PC-3 (cell line): ENCODE data around the gene GATD1. TPM values are rescaled to one million over a fixed set of nuclear protein-coding genes. Genes with fewer than 3 reads are reported as not detected.

Experiments used
- ATAC-seq: fragments of 200-7000 bp; cut with Tn5 transposase; 2 replicates; pipeline ENCODE4 v1.9.1; 2020; ENCODE audit warnings: mild to moderate bottlenecking, moderate library complexity
- BruUV-seq: library from RNA; stranded (reverse); fragments of 400-500 nt; replicated peaks from 2 replicates; lab custom pipeline; 2021; lab: Mats Ljungman, UMichigan
- CTCF ChIA-PET: fragments of 300-600 bp; sonication (Branson Sonifier 250); formaldehyde crosslinking; loops from one replicate; lab custom pipeline; 2022; ENCODE audit warnings: antibody characterized with exemption; lab: Charles Lee
- POLR2A ChIA-PET: fragments of 300-600 bp; sonication (Branson Sonifier 250); formaldehyde crosslinking; loops from one replicate; lab custom pipeline; 2022; ENCODE audit warnings: antibody characterized with exemption; ENCODE audit not compliant: unreplicated experiment; lab: Charles Lee
- DNase-seq: peaks from one replicate; pipeline ENCODE4 v3.0.0-alpha.2; 2015
- H2AFZ ChIP-seq: fragments of 300-600 bp; sonication (generic); 2 replicates; pipeline ENCODE4 v1.6.0; 2016; ENCODE audit warnings: antibody characterized with exemption, low read length
- H3F3A ChIP-seq: fragments of 300-600 bp; sonication (generic); one replicate; pipeline ENCODE4 v1.6.0; 2017; ENCODE audit warnings: antibody characterized with exemption, low read length, control low read depth, mild to moderate bottlenecking; ENCODE audit not compliant: unreplicated experiment
- H3K27ac ChIP-seq: fragments of 300-600 bp; sonication (generic); 2 replicates; pipeline ENCODE4 v1.5.1; 2016; ENCODE audit warnings: mild to moderate bottlenecking, low read length
- H3K27me3 ChIP-seq: fragments of 300-600 bp; sonication (generic); 2 replicates; pipeline ENCODE4 v1.6.1; 2016; ENCODE audit warnings: low read length, mixed read lengths
- H3K36me3 ChIP-seq: fragments of 300-600 bp; sonication (generic); 2 replicates; pipeline ENCODE4 v1.6.1; 2016; ENCODE audit warnings: low read depth, mixed run types, low read length, mixed read lengths
- H3K4me1 ChIP-seq: fragments of 300-600 bp; sonication (generic); 2 replicates; pipeline ENCODE4 v1.5.1; 2016; ENCODE audit warnings: low read length; ENCODE audit not compliant: insufficient read depth
- H3K4me2 ChIP-seq: fragments of 300-600 bp; sonication (generic); 2 replicates; pipeline ENCODE4 v1.6.0; 2016; ENCODE audit warnings: low read length
- H3K4me3 ChIP-seq: fragments of 300-600 bp; sonication (generic); 2 replicates; pipeline ENCODE4 v1.5.1; 2016; ENCODE audit warnings: mild to moderate bottlenecking, low read length, mixed read lengths
- H3K79me2 ChIP-seq: fragments of 300-600 bp; sonication (generic); 2 replicates; pipeline ENCODE4 v1.6.1; 2017; ENCODE audit warnings: low read length, mixed read lengths
- H3K9ac ChIP-seq: fragments of 300-600 bp; sonication (generic); 2 replicates; pipeline ENCODE4 v1.6.0; 2016; ENCODE audit warnings: mild to moderate bottlenecking, low read length
- H3K9me2 ChIP-seq: fragments of 300-600 bp; sonication (generic); replicated peaks from 2 replicates; pipeline ENCODE4 v1.6.1; 2016; ENCODE audit warnings: mixed run types, low read length, mixed read lengths
- H3K9me3 ChIP-seq: fragments of 300-600 bp; sonication (generic); 2 replicates; pipeline ENCODE4 v1.6.1; 2016; ENCODE audit warnings: low read length, mixed read lengths
- H4K20me1 ChIP-seq: fragments of 300-600 bp; sonication (generic); 2 replicates; pipeline ENCODE4 v1.6.1; 2016; ENCODE audit warnings: low read length, mixed read lengths
- CTCF ChIP-seq: fragments of 300-600 bp; sonication (generic); conservative IDR thresholded peaks from 2 replicates; pipeline ENCODE4 v1.5.1; 2017; ENCODE audit warnings: antibody characterized with exemption, low read depth, mild to moderate bottlenecking, low read length
- EZH2 ChIP-seq: fragments of 300-600 bp; sonication (generic); IDR thresholded peaks from one replicate; pipeline ENCODE4 v1.6.1; 2017; ENCODE audit warnings: antibody characterized with exemption, mild to moderate bottlenecking, low read length; ENCODE audit not compliant: unreplicated experiment
- EZH2phosphoT487 ChIP-seq: fragments of 300-600 bp; sonication (generic); IDR thresholded peaks from 2 replicates; pipeline ENCODE4 v1.6.1; 2018; ENCODE audit warnings: mild to moderate bottlenecking, antibody characterized with exemption, low read length, borderline replicate concordance
- intact Hi-C: fragments of 100-400 bp; cut with micrococcal nuclease; formaldehyde crosslinking; loops from 2 replicates; pipeline ENCODE4 v1.9.0; 2023
- total RNA-seq: library from RNA; depleted of rRNA; stranded (reverse); fragments of >200 nt; gene quantifications from 2 replicates; pipeline ENCODE4 v1.2.3, GENCODE V29; 2014

Gene GATD1
- total RNA-seq, 1 experiment from 2014 or later, result 39.7 TPM

- CTCF ChIA-PET, result no interaction called here
- Histone ChIP-seq H3K36me3 (no peaks in the 10 kb centered on the region), H2AFZ (no peak overlapping the region), H3K9me3 (no peaks in the 10 kb centered on the region), H3K4me3 (no peak overlapping the region), H3K4me1 (peaks cover 17% of the 10 kb centered on the region), H3K79me2 (peaks cover 14% of the 10 kb centered on the region; the same call in 1 of the 2 replicates), H3K4me2 (no peak overlapping the region), H3F3A (peaks cover 4% of the 10 kb centered on the region), H3K9ac (no peak overlapping the region), H3K27ac (no peak overlapping the region), H3K27me3 (no peaks in the 10 kb centered on the region), H3K9me2 (no peaks in the 10 kb centered on the region), H4K20me1 (no peaks in the 10 kb centered on the region)
- ATAC-seq (no peak), DNase-seq (no peak)
- POLR2A ChIA-PET, result no interaction called here
- BruUV-seq, result no TSS peak
- intact Hi-C loops, result no loop called here
- no peak for TF ChIP-seq EZH2phosphoT487
- TF ChIP-seq CTCF, result no peak
- TF ChIP-seq EZH2, result no peak
Observed at GRCh38 chr11:801097-801780, 24.0 kb upstream of the GATD1 start.

GRCh38 chr11:800473-800872 is 23.2 kb upstream of the GATD1 start:
- Histone ChIP-seq H3K9ac (no peak overlapping the region), H2AFZ (no peak overlapping the region), H3K4me2 (no peak overlapping the region), H3K79me2 (peaks cover 19% of the 10 kb centered on the region), H3K36me3 (no peaks in the 10 kb centered on the region), H3K4me1 (peaks cover 20% of the 10 kb centered on the region), H4K20me1 (no peaks in the 10 kb centered on the region), H3K27me3 (no peaks in the 10 kb centered on the region), H3K27ac (no peak overlapping the region), H3K9me3 (no peaks in the 10 kb centered on the region), H3K9me2 (no peaks in the 10 kb centered on the region), H3F3A (peaks cover 4% of the 10 kb centered on the region), H3K4me3 (no peak overlapping the region)
- ChIA-PET POLR2A (no interaction called here), CTCF (no interaction called here)
- DNase-seq (no peak), ATAC-seq (no peak)
- TF ChIP-seq EZH2phosphoT487, result no peak
- TF ChIP-seq EZH2, result no peak
- TF ChIP-seq CTCF, result no peak
- intact Hi-C loops, result no loop called here
- BruUV-seq, result no TSS peak

- Histone ChIP-seq H3K4me1 (peaks cover 24% of the 10 kb centered on the region), H2AFZ (no peak overlapping the region), H3K4me2 (no peak overlapping the region), H3K36me3 (no peaks in the 10 kb centered on the region; the same call in 1 of the 2 replicates), H3K27me3 (no peaks in the 10 kb centered on the region), H3K9ac (no peak overlapping the region), H4K20me1 (no peaks in the 10 kb centered on the region), H3K9me3 (no peaks in the 10 kb centered on the region), H3K27ac (no peak overlapping the region), H3K9me2 (no peaks in the 10 kb centered on the region), H3K4me3 (no peak overlapping the region), H3K79me2 (peaks cover 24% of the 10 kb centered on the region), H3F3A (peaks cover 4% of the 10 kb centered on the region)
- intact Hi-C loops, result no loop called here
- no peak for TF ChIP-seq EZH2phosphoT487
- TF ChIP-seq CTCF, result no peak
- no peak for TF ChIP-seq EZH2
- ChIA-PET POLR2A (no interaction called here), CTCF (no interaction called here)
- ATAC-seq (no peak), DNase-seq (no peak)
- no TSS peak for BruUV-seq
Observed at GRCh38 chr11:799641-800316, 22.5 kb upstream of the GATD1 start.
